NOMO-1 (cell line): ENCODE measurements around the gene PIP4P1.

Experiments
- DNase-seq, 2 experiments: peaks; one replicate each; lab custom pipeline; 2025; ENCODE audit not compliant: unreplicated experiment in 2 of 2; lab: John Stamatoyannopoulos, UW

The PIP4P1 gene

DNA sequence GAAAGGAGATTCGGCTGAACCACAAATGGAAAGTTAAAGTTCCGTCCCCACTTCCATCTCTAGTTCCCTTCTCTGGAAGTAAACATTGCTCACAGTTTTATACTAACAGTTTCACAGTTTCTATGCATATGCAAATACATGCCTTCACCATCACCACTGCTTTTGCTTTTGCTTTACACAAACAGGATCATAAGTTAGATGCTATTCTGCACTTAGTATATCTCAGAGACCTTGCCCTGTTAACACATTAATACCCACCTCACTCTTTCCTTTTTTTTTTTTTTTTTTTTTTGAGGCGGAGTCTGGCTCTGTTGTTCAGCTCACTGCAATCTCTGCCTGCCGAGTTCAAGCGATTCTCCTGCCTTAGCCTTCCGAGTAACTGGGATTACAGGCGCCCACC is 48.8 kb downstream of the PIP4P1 start:
- DNase-seq: no peak

DNA sequence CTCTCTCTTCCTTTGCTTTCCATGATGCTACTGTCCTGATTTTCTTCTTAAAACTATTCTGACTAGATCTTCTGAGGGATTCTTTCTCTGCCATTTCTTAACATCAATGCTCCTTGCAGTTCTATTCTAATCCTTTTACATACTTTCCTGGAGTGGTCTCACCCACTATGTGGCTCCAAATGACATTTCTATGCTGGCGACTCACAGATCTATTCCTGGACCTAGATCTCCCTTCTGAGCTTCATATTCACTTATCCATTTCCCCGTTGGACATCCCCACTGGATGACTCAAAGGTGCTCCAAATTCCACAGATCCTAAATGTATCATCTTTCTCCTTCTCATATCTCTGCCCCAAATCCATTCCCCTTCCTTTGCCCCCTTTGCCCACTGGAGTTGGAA is 52.0 kb downstream of the PIP4P1 start:
- DNase-seq: no peak
